Left lobe of liver (tissue), 2 donors: ENCODE measurements around the gene AVP. TPM values are rescaled to one million over a fixed set of nuclear protein-coding genes. Genes with fewer than 3 reads are reported as not detected.
"Not testable (repeated sequence)": the region's sequence is repeated elsewhere in the genome, so short reads cannot be mapped to it uniquely, and the experiment has no call there.

ENCODE experiments used
- ATAC-seq: fragments of 200-7000 bp; cut with Tn5 transposase; one replicate; pipeline ENCODE4 v1.9.1; 2020; ENCODE audit warnings: mild to moderate bottlenecking, moderate library complexity
- DNase-seq: peaks from one replicate; pipeline ENCODE4 v3.0.0-alpha.2; 2020; ENCODE audit warnings: low spot score
- total RNA-seq: library from RNA; stranded (reverse); gene quantifications from one replicate; pipeline ENCODE4 v1.2.1, GENCODE V29; 2021
- donor health status: DM: no; HTN: no; CAD: no; lungs with moderate emphysema.
- donor health status: DM: no; HTN: yes; CAD: no.

AVP gene
- total RNA-seq, 1 donor from 2014 or later, result not detected

DNA sequence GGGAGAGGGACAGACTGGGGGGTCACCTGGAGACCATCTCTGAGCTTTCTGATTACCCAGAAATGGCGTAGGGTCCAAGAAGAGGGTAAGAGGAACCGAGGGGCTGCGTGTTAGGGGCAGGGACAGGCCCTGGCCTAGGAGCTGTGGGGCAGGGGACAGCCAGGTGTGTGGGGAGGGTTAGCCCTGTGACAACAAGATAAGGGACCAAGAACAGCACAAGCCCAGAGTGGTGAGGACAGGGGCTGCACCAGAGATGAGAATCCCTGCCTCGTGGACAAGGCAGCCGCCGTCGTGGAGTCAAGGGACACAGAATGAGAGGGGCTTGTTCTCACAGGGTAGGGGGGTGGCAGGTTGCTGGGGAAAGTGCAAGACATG is 449 bp upstream of the AVP start:
- ATAC-seq, result no peak
- no peak for DNase-seq

DNA sequence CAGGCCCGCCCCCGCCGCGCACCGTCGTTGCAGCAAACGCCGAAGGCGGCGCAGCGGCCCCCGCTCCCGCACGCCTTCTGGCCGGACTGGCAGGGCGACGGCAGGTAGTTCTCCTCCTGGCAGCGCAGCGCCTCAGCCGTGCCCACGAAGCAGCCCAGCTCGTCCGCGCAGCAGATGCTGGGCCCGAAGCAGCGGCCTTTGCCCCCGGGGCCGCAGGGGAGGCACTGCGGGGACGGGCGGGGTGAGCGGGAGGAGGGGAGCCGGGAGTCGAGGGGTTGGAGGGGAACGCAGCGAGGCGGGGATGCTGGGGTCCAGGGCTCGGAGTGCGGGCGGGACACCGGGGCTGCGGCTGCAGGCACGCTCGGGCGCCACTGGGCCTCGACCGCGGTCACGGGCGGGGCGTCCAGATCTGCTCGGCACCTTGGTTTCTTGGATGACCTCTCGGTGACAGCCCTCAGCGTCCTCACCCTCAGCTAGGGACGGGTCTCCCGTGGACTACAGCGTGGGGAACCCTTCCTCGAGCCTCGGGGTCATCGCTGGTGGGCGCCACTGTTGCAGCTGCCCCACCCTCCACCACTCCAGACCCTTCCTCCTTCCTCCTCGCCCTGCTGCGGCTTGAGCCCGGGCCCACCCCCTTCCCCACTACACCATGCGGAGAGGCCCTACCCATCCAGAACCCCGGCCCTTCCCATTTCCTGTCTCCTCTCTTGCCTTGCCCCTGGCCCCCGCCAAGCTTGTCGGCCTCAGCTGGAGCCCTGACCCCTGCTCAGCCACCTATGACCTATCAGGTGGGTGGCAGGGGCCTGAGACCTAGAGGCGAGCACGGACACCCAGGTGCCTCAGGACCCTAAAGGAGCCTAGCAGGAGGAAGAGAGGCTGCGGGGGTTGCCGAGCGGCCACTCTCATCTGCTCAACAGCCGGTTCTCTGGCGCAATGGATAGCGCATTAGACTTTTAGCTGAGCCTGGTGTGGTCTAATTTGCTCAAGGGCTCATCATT is 1.3 kb downstream of the AVP start:
- ATAC-seq, result peak; percentile 18
- no peak for DNase-seq

DNA sequence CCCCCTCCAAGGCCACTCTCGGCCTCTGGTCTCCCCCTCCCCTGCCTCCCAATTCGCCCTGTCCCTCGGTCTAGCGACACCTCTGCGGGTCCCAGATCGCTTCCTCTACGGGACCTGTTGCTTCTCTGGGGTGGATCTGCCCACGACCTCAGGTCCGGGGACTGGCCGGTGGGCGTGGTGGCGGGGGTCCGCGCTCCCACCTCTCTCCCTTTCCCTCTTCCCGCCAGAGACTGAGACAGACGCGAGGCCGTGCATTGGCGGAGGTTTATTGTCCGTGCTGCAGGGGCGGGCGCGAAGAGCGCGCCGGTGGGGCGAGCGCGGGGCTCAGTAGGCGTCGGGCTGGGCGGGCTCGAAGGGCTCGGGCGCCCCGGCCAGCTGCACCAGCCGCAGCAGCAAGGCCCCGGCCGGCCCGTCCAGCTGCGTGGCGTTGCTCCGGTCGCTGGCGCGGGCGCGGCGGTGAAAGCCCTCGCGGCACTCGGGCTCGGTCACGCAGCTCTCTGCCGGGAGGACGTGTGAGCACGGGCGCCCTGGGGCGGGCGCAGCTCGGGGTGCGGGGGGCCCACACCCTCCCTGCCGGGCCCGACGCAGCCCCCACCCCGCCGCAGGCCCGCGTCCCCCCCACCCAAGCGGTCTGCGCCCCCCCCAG is 2.1 kb downstream of the AVP start:
- DNase-seq (no peak), ATAC-seq (peak; percentile 20)

DNA sequence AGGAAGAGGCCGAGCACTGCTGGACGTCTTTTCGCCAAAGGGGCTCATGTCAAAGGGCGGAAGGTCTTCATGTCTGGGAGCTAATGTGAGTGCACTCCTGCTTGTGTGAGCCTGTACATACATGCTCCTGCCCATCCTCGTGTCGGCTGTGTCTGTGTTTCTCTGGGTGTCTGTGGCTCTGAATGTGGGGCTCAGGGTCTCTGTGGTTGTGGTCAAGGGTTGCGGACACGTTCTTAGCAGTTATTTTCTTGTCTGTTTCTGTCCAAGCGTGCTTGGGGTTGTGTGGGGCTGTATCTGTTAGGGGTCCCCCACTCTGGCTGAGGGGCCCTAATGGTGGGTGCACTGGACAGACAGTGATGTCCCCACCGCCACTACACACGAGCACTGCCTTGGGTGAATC is 2.9 kb downstream of the AVP start:
- no peak for DNase-seq
- ATAC-seq, result peak; percentile 2

DNA sequence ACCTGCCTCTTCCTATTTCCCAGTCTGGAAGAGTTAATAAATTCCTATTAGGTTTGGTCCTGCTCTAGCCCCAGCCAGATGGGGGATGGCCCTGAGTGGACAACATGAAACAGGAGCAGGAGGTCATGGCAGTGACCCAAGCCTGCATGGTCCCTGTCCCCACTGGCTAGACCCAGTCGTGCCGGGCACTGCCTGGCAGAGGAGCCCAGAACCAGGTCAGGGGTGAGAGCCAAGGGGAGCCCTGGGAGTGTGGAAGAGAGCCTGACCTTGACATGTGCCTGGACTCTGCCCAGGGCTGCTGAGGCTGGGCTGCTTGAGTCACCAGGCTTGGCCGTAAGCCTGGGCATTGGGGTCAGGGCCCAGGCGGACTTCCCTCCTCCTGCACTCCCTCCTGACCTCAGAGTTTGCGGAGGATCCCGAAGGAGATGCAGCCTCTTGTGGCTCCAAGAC is 3.6 kb downstream of the AVP start:
- ATAC-seq (peak; percentile 83), DNase-seq (peak; percentile 96)

DNA sequence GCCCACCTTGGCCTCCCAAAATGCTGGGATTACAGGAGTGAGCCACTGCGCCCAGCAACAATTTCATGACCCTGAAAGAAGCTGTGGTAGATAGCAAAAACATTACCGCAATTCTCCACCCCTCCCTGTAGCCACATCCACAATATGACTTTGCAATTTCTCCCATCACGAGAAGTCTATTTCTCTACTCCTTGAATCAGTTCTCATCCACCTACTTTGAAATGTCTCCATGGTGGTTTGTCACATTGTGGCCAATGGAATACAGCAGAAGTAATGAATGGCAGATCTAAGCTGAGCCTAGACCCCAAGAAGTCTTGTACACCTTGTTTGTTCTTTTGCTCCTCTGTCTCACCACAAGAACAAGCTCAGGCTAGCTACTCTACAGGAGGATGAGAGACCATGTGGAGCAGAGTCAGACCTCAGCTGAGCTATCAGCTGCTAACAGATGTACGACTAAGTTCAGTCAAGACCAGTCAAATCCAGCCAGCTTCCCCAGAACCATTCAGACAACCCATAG is 6.8 kb downstream of the AVP start:
- ATAC-seq (no peak), DNase-seq (no peak)

DNA sequence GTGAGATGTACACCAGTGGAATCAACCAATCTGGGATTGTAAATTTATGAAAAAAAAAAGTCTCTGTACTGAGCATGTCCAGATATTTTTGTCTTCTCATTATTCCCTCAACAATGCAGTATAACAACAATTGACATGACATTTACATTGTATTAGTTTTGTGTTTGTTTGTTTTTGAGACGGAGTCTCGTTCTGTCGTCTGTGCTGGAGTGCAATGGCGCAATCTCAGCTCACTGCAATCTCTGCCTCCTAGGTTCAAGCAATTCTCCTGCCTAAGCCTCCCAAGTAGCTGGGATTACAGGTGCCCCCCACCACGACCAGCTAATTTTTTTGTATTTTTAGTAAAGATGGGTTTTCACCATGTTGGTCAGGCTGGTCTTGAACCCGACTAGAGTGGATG is 9.2 kb downstream of the AVP start:
- DNase-seq, ATAC-seq: not testable (repeated sequence)

DNA sequence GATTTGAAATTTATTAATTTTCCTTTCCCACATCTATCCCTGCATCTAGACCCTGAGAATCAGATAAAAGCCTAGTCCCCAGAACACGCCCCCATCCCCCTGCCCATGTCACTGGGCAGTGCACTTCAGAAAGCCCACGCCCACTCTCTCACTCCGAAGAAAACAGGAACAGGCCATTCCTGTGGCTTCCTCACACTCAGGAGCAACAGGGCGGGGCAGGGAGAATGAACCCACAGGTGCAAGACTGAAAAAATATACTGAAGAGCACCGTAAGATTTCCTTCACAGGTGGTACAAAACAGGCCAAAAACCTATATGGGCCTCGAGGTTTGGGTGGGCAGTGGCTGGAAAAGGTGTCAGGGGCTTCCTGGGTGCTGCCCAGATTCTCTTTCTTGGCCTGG is 9.7 kb downstream of the AVP start:
- ATAC-seq (no peak), DNase-seq (no peak)

DNA sequence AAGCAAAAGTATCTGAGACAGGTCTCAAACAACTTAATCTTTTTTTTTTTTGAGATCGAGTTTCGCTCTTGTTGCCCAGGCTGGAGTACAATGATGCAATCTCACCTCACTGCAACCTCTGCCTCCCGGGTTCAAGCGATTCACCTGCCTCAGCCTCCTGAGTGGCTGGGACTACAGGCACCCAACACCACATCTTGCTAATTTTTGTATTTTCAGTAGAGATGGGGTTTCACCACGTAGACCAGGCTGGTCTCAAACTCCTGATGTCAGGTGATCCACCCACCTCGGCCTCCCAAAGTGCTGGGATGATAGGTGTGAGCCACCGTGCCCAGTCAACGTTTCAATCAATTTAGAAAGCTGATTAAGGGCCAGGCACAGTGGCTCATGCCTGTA is 11.3 kb downstream of the AVP start:
- not testable (repeated sequence) for DNase-seq, ATAC-seq

DNA sequence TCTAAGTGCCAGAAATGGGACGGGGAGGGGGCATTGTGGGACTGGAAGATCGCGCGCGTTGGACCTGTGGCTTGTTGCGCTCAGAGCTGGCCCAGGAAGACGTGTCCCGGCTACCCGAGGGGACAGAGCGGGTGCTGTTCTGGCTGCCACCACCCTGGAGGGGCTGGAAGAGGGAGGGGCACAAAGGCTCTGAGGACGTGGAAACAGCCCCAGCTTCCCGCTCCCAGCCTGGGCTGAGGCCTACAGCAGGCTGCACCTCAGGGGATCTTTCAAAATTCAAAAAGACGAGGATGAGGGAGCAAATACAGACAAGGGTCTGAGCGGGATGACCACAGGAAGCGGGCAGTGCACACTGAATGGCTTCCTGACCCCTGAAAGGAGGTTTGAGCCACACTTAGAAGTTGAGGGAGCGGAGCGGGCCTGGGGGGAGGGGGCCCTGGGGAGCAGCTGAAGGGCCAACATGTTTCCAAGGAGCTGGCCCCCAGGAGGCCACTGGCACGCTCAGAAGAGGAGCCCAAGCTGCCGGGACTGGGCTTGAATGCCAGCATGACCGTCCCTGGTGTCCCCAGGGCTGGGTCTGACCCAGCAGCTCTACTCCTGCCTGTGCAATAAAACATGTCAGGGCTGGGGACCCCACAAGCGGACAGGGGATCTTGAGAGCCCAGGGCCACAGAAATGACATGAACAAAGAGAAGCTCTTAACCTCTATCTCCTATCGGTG is 11.8 kb downstream of the AVP start:
- DNase-seq (no peak), ATAC-seq (peak; percentile 8)

DNA sequence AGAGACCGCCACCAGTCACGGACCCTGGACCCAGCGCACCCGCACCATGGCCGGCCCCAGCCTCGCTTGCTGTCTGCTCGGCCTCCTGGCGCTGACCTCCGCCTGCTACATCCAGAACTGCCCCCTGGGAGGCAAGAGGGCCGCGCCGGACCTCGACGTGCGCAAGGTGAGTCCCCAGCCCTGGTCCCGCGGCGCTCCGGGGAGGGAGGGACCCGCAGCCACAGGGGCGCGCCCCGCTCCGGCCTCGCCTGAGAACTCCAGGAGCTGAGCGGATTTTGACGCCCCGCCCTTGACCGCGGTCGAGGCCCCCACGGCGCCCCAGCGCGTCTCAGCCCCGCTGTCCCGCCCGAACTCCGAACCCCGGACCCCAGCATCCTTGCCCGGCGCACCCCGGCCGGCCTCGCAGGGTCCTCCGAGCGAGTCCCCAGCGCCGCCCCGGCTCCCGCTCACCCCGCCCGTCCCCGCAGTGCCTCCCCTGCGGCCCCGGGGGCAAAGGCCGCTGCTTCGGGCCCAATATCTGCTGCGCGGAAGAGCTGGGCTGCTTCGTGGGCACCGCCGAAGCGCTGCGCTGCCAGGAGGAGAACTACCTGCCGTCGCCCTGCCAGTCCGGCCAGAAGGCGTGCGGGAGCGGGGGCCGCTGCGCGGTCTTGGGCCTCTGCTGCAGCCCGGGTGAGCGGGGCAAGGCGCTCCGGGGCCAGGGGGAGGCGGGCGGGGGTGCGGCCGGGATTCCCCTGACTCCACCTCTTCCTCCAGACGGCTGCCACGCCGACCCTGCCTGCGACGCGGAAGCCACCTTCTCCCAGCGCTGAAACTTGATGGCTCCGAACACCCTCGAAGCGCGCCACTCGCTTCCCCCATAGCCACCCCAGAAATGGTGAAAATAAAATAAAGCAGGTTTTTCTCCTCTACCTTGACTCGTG is 12.7 kb downstream of the AVP start, which contains the start of gene OXT:
OXT (plus strand) TSS at position 11 of the 920 bp plus-strand sequence; CDS start at position 47, 36 bp downstream.
- DNase-seq, result no peak

DNA sequence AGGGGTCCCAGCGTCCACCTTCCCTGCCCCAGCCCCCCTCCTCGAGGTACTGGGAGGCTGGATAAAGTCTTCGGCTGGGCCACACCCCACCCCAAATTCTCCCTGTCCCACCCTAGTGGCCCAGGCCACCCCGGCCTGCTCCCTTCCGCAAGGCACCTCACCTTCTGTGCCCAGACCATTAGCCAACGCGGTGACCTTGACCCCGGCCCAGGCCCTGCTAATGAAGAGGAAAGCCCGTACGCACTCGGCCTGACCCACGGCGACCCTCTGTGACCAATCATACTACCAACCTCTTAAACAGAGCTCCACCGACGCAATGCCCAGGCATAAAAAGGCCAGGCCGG is 13.3 kb downstream of the AVP start:
- no peak for DNase-seq
- no peak for ATAC-seq

More for the DNA sequence above, 12.7 kb downstream of the AVP start, which contains the start of gene OXT:
- peak; percentile 54 for ATAC-seq

DNA sequence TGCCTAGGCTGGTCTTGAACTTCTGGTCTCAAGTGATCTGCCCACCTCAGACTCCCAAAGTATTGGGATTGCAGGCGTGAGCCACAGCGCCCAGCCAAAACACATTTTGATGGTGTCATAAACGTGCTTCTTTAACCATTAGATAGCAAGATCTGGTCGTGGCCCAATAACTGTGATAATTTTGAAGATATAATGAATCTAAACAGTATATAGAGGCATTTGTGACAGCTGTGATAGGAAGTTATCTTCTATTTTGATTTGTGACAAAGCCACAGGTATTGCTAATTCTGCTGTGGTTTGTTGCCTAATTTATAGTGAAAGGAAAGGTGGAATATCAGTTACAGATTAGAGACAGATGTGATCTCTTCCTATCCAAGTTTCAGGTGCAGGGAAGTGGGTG is 13.8 kb downstream of the AVP start:
- no peak for DNase-seq
- ATAC-seq, result no peak

DNA sequence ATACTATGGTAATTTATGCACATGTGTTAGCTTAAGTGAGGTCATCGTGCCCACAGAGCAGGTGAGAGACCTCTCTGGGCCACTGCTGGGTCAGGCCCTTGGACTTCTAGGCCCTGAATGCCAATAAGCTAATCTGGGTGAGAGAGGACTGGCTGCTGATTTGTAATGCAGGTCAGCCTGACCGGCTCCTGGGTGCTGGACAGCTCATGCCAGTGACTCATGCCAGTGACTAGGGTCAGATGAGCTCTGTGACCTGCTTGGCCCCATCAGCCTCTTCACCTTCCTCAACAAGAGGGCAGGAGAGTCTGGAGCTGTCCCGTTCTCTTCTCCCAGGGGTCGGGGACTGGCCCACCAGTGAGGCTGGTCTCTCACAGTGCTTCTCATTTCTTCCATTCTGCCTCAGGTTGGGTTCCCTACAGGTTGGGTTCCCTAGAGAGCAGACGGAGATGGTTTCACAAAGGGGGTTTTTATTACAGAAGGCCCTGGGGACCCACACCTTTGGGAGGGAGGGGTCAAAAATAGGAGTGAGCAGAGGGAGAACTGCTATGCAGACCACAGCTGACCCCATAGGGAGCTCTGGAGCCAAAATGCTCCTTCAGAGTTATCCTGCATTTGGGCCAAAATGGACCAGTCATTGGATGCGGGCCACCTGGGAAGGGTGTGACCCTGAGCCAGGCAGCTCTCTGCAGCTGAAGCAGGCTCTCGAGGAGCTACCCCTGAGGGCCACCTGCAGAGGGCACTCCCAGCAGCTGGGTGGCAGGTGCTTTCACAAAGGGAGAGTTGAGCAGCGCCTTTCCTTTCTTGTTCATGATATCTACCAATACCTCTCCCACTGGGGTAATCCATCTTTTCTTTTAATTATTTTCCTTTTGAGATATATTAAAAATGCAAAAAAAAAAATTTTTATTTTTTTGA is 15.3 kb downstream of the AVP start:
- DNase-seq (peak; percentile 91), ATAC-seq (peak; percentile 73)

DNA sequence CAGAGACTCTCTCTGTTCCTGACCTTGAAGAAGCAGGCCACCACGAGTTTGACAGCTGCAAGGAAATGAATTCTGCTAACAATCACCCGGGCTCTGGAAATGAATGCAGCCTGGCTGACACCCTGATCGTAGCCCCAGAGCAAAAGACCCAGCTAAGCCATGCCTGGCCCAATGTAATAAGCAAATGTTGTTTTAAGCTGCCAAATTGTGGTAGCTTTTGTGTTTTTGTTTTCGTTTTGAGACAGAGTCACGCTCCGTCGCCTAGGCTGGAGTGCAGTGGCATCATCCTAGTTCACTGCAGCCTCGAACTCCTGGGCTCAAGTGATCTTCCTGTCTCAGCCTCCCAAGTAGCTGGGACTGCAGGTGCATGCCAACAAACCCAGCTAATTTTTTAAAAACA is 16.4 kb downstream of the AVP start:
- ATAC-seq, result no peak
- DNase-seq, result no peak

DNA sequence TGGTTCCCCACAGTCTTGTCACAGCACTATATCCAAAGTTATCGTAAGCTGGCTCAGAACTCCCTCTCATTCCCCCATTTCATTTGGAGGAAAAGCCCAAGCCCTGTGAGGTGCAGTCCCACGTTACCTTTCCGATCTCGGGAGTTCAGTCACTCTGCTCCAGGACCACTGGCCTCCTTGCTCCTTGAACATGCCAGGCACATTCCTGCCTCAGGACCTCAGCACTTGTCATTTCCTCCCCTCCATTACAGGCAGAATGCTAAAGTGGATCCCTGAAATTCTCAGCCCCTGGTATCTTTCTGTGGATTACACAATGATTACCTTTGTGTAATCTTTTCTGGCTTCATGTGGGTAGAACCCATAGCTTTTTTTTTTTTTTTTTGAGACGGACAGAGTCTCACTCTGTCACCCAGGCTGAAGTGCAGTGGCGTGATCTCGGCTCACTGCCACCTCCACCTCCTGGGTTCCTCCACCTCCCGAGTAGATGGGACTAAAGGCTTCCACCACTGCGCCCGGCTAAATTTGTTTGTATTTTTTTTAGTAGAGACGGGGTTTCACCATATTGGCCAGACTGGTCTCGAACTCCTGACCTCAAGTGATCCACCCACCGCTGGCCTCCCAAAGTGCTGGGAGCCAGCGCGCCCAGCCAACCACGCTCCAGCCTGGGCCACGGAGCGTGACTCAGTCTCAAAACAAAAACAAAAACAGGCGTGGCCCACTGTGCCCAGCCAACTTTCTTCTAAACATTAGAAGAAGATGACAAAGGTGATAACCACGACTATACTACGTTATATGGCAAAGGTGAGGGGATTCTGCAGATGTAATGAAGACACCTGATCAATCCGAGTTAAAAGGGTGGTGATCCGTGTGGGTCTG is 17.1 kb downstream of the AVP start:
- peak; percentile 91 for DNase-seq
- ATAC-seq, result peak; percentile 69

DNA sequence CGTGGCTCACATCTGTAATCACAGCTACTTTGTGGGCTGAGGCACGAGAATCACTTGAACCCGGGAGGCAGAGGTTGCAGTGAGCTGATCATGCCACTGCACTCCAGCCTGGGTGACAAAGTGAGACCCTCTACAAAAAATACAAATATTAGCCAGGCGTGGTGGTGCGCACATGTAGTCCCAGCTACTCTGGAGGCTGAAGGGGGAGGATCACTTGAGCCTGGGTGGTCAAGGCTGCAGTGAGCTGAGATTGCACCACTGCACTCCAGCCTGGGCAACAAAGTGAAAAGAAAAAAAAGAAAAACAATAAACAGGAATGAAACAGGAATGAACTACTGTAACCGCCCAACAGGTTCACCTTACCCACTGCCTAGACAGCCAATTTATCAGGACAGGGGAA is 20.4 kb downstream of the AVP start:
- not testable (repeated sequence) for ATAC-seq, DNase-seq

DNA sequence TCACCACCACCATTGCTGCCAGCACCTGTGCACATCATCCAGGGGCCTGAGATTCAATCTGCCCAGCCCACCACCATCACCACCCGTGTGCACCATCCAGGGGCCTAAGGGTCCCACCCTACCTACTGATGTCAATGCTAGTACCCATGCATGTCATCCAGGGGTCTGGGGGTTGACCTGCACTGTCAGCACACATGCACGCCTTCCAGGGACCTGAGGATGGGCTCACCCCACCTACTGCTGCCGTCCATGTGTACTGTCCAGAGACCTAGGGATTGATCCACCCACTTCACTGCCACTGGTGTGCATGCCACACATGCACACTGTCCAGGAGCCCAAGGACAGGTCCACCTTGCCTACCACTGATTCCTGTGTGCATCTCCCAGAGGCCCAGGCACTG is 25.0 kb downstream of the AVP start:
- no peak for ATAC-seq

More for the DNA sequence above, 25.0 kb downstream of the AVP start:
- DNase-seq, result no peak
